ENCODE measurements around the gene SYNE3. TPM values are rescaled to one million over a fixed set of nuclear protein-coding genes. Genes with fewer than 3 reads are reported as not detected.

Gene SYNE3
- total and polyA plus RNA-seq, 2 of the 8 experiments (the other 6 are each of a cell fraction or from before 2014, with no cell fraction given): under 0.01 TPM; not detected in 1

DNA sequence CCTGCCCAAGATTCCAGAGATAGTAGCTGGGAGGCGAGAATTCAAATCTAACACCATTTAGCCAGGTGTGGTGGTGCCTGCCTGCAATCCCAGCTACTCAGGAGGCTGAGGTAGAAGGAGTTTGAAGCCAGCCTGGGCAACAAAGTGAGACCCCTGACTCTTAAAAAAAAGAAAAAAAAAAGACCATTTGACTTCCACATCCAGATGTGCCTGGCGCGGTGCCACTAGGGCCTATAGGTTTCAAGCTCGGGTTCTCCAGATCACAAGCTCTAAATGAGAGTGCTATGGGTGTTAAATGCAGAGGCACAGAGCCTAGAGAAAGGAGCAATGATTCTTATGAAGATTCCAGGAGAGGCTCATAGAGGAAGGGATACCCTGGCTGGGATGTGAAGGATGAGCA lies 22.5 kb downstream of the SYNE3 start (continued):
- no peak for TF ChIP-seq SRF (IDR thresholded peaks at IDR 0.05; ENCODE audit: low read depth, low read length)
- TF ChIP-seq, protein P1, sequence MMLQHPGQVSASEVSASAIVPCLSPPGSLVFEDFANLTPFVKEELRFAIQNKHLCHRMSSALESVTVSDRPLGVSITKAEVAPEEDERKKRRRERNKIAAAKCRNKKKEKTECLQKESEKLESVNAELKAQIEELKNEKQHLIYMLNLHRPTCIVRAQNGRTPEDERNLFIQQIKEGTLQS (IDR thresholded peaks at IDR 0.05; ENCODE audit: insufficient read depth, low read depth, low read length): no peak
- no peak for TF ChIP-seq ZNF274 (IDR thresholded peaks at IDR 0.05; ENCODE audit: borderline replicate concordance, extremely low read depth, low read length)
- no peak for TF ChIP-seq KDM4A (IDR thresholded peaks at IDR 0.05; ENCODE audit: low read depth, low read length, severe bottlenecking)

All from H1 (cell line).